HepG2 (cell line): ENCODE measurements around the gene WDR81. TPM values are rescaled to one million over a fixed set of nuclear protein-coding genes. Genes with fewer than 3 reads are reported as not detected.
A peak's percentile ranks its signal among the peaks of the same experiment; 100 is the strongest.

Experiments used
- DBP ChIP-seq: sonication (generic); formaldehyde crosslinking; IDR thresholded peaks from 2 replicates; pipeline ENCODE4 v1.4.0; 2020; ENCODE audit warnings: missing genetic modification reagents; ENCODE audit errors: not compliant biosample characterization
- FOXO1 ChIP-seq: sonication (generic); formaldehyde crosslinking; IDR thresholded peaks from 2 replicates; pipeline ENCODE4 v1.4.0; 2020; ENCODE audit warnings: missing genetic modification reagents
- HES4 ChIP-seq: sonication (generic); formaldehyde crosslinking; IDR thresholded peaks from 2 replicates; pipeline ENCODE4 v1.9.0; 2021; ENCODE audit warnings: mild to moderate bottlenecking, missing genetic modification reagents, borderline replicate concordance
- HOXA5 ChIP-seq: sonication (generic); formaldehyde crosslinking; IDR thresholded peaks from 2 replicates; pipeline ENCODE4 v1.4.0; 2020; ENCODE audit warnings: missing genetic modification reagents
- ISL2 ChIP-seq: sonication (generic); formaldehyde crosslinking; IDR thresholded peaks from 2 replicates; pipeline ENCODE4 v1.5.0; 2020; ENCODE audit warnings: missing genetic modification reagents
- KDM5B ChIP-seq: sonication (generic); formaldehyde crosslinking; IDR thresholded peaks from 2 replicates; pipeline ENCODE4 v1.4.0; 2020; ENCODE audit warnings: missing genetic modification reagents, mild to moderate bottlenecking, borderline replicate concordance
- NR2F6 ChIP-seq, 2 experiments: IDR thresholded peaks; 2 replicates each; pipeline ENCODE4 v1.6.1; 2016; ENCODE audit warnings: antibody characterized with exemption in 1 of 2, mild to moderate bottlenecking in 1 of 2
- RAD21 ChIP-seq: fragments of 450-650 bp; formaldehyde crosslinking; IDR thresholded peaks from 2 replicates; pipeline ENCODE4 v1.5.0; 2020; ENCODE audit warnings: mild to moderate bottlenecking
- RARG ChIP-seq: sonication (generic); formaldehyde crosslinking; IDR thresholded peaks from 2 replicates; pipeline ENCODE4 v1.4.0; 2020; ENCODE audit warnings: low read depth, mild to moderate bottlenecking, missing genetic modification reagents
- SALL1 ChIP-seq: sonication (generic); formaldehyde crosslinking; IDR thresholded peaks from 2 replicates; pipeline ENCODE4 v1.8.0; 2022; ENCODE audit warnings: mild to moderate bottlenecking, missing genetic modification reagents
- SALL2 ChIP-seq: sonication (generic); formaldehyde crosslinking; IDR thresholded peaks from 2 replicates; pipeline ENCODE4 v1.8.1; 2023; ENCODE audit warnings: mild to moderate bottlenecking, missing genetic modification reagents, inconsistent platforms
- SATB2 ChIP-seq: sonication (generic); formaldehyde crosslinking; IDR thresholded peaks from 2 replicates; pipeline ENCODE4 v1.5.0; 2020; ENCODE audit warnings: missing genetic modification reagents
- SIX1 ChIP-seq: sonication (generic); formaldehyde crosslinking; IDR thresholded peaks from 2 replicates; pipeline ENCODE4 v1.4.0; 2020; ENCODE audit warnings: missing genetic modification reagents, borderline replicate concordance
- SMAD1 ChIP-seq: sonication (generic); formaldehyde crosslinking; IDR thresholded peaks from 2 replicates; pipeline ENCODE4 v1.4.0; 2020; ENCODE audit warnings: missing genetic modification reagents, low read depth, mild to moderate bottlenecking, borderline replicate concordance
- TEAD3 ChIP-seq: optimal IDR thresholded peaks from 2 replicates; pipeline ENCODE3; 2016; ENCODE audit warnings: borderline replicate concordance
- UBTF ChIP-seq: sonication (generic); formaldehyde crosslinking; IDR thresholded peaks from 2 replicates; pipeline ENCODE4 v1.4.0; 2020; ENCODE audit warnings: mild to moderate bottlenecking, missing genetic modification reagents
- ZBTB7A ChIP-seq: sonication (generic); formaldehyde crosslinking; IDR thresholded peaks from 2 replicates; pipeline ENCODE4 v1.8.0; 2022; ENCODE audit warnings: mild to moderate bottlenecking, missing genetic modification reagents
- ZFP36 ChIP-seq: fragments of 150-350 bp; IDR thresholded peaks from 2 replicates; pipeline ENCODE4 v1.6.1; 2018; ENCODE audit warnings: borderline replicate concordance, low read length, low read depth; ENCODE audit not compliant: partially characterized antibody
- ZFP36L1 ChIP-seq: sonication (generic); formaldehyde crosslinking; IDR thresholded peaks from 2 replicates; pipeline ENCODE4 v1.8.0; 2022; ENCODE audit warnings: mild to moderate bottlenecking, missing genetic modification reagents, moderate library complexity
- ZFP90 ChIP-seq: sonication (generic); formaldehyde crosslinking; IDR thresholded peaks from 2 replicates; pipeline ENCODE4 v1.8.0; 2022; ENCODE audit warnings: missing genetic modification reagents, mild to moderate bottlenecking, inconsistent platforms, borderline replicate concordance
- ZNF20 ChIP-seq: sonication (generic); formaldehyde crosslinking; IDR thresholded peaks from 2 replicates; pipeline ENCODE4 v1.4.0; 2020; ENCODE audit warnings: mild to moderate bottlenecking, moderate library complexity, missing genetic modification reagents
- ZNF251 ChIP-seq: sonication (generic); formaldehyde crosslinking; IDR thresholded peaks from 2 replicates; pipeline ENCODE4 v1.9.0; 2021; ENCODE audit warnings: mild to moderate bottlenecking, missing genetic modification reagents
- ZNF329 ChIP-seq: sonication (generic); formaldehyde crosslinking; IDR thresholded peaks from 2 replicates; pipeline ENCODE4 v1.9.0; 2021; ENCODE audit warnings: low read depth, mild to moderate bottlenecking, missing genetic modification reagents
- ZNF337 ChIP-seq: sonication (generic); formaldehyde crosslinking; IDR thresholded peaks from 2 replicates; pipeline ENCODE4 v1.5.1; 2020; ENCODE audit warnings: missing genetic modification reagents, low read depth, mild to moderate bottlenecking, borderline replicate concordance
- ZNF44 ChIP-seq: sonication (generic); formaldehyde crosslinking; IDR thresholded peaks from 2 replicates; pipeline ENCODE4 v1.5.1; 2020; ENCODE audit warnings: mild to moderate bottlenecking, missing genetic modification reagents
- ZNF577 ChIP-seq: sonication (generic); formaldehyde crosslinking; IDR thresholded peaks from 2 replicates; pipeline ENCODE4 v1.4.0; 2020; ENCODE audit warnings: mild to moderate bottlenecking, low read depth, missing genetic modification reagents, borderline replicate concordance
- ZNF83 ChIP-seq: sonication (generic); formaldehyde crosslinking; IDR thresholded peaks from 2 replicates; pipeline ENCODE4 v1.4.0; 2020; ENCODE audit warnings: missing genetic modification reagents, mild to moderate bottlenecking, borderline replicate concordance
- ZSCAN20 ChIP-seq: sonication (generic); formaldehyde crosslinking; IDR thresholded peaks from 2 replicates; pipeline ENCODE4 v1.4.0; 2020; ENCODE audit warnings: missing genetic modification reagents, mild to moderate bottlenecking, borderline replicate concordance
- polyA plus RNA-seq, 8 experiments: library from polyadenylated mRNA; depleted of rRNA in 3 of 8; stranded (reverse) in 7 of 8; unstranded in 1 of 8; fragments of >200 nt; fragmentation: Illumina TruSeq in 4 of 8; extraction: Trizol in 4 of 8; gene quantifications; 2 replicates each; pipeline versions ENCODE4 v1.2.1 to v1.2.3, GENCODE V29; 2011 to 2016; ENCODE audit warnings: low read depth in 4 of 8, missing spikeins in 1 of 8, mixed read lengths in 1 of 8; ENCODE audit not compliant: insufficient read depth in 1 of 8
- total RNA-seq, 5 experiments: library from RNA; depleted of rRNA; stranded (reverse); fragments of >200 nt; fragmentation: Illumina TruSeq; extraction: Trizol; gene quantifications; 2 replicates each; pipeline ENCODE4 v1.2.3, GENCODE V29; 2016; ENCODE audit warnings: low read depth in 1 of 5

The WDR81 gene
- total and polyA plus RNA-seq, 2 of the 13 experiments (the other 11 are each of a cell fraction or from before 2014, with no cell fraction given), result 9.1 to 16.7 TPM

GRCh38 chr17:1762233-1762900 is 37.9 kb downstream of the WDR81 start (continued):
- 0 out of 2 replicates have a peak, but pooled peaks have one; percentile 1 for TF ChIP-seq SALL1 (CRISPR knock-in tag)
- TF ChIP-seq ISL2 (CRISPR knock-in tag), result peak; percentile 14
- 0 out of 2 replicates have a peak, but pooled peaks have one; percentile 9 for TF ChIP-seq HOXA5
- TF ChIP-seq ZNF83 (CRISPR knock-in tag), result no peak; the same call in 1 of the 2 replicates
- TF ChIP-seq TEAD3 (CRISPR knock-in tag), result peak; percentile 20
- no peak for TF ChIP-seq ZNF20
- no peak; the same call in 1 of the 2 replicates for TF ChIP-seq RARG (CRISPR knock-in tag)
- TF ChIP-seq SIX1, result 0 out of 2 replicates have a peak, but pooled peaks have one; percentile 36
- peak; percentile 55; the same call in 1 of the 2 replicates for TF ChIP-seq FOXO1 (CRISPR knock-in tag)
- TF ChIP-seq ZFP36, result no peak
- 0 out of 2 replicates have a peak, but pooled peaks have one; percentile 1 for TF ChIP-seq ZNF44 (CRISPR knock-in tag)
- no peak; the same call in 1 of the 2 replicates for TF ChIP-seq NR2F6 (IDR thresholded peaks at IDR 0.05)
- peak; percentile 62; the same call in 1 of the 2 replicates for TF ChIP-seq NR2F6 (CRISPR knock-in tag; IDR thresholded peaks at IDR 0.05)
- TF ChIP-seq ZNF329 (CRISPR knock-in tag), result 0 out of 2 replicates have a peak, but pooled peaks have one; percentile 39
- TF ChIP-seq ZNF251 (CRISPR knock-in tag), result no peak
- TF ChIP-seq RAD21 (CRISPR knock-in tag), result peak; percentile 22; the same call in 1 of the 2 replicates
- 0 out of 2 replicates have a peak, but pooled peaks have one; percentile 2 for TF ChIP-seq SALL2 (CRISPR knock-in tag)
- peak; percentile 58 for TF ChIP-seq UBTF
- TF ChIP-seq ZFP36L1 (CRISPR knock-in tag), result 0 out of 2 replicates have a peak, but pooled peaks have one; percentile 45
- no peak; the same call in 1 of the 2 replicates for TF ChIP-seq HES4 (CRISPR knock-in tag)
- TF ChIP-seq ZSCAN20 (CRISPR knock-in tag), result peak; percentile 35; the same call in 1 of the 2 replicates
- 0 out of 2 replicates have a peak, but pooled peaks have one; percentile 41 for TF ChIP-seq SATB2 (CRISPR knock-in tag)
- TF ChIP-seq KDM5B (CRISPR knock-in tag), result 0 out of 2 replicates have a peak, but pooled peaks have one; percentile 5
- TF ChIP-seq ZNF577 (CRISPR knock-in tag), result 0 out of 2 replicates have a peak, but pooled peaks have one; percentile 71
- TF ChIP-seq ZNF337 (CRISPR knock-in tag), result no peak
- TF ChIP-seq ZBTB7A, result no peak
- TF ChIP-seq ZFP90 (CRISPR knock-in tag), result 0 out of 2 replicates have a peak, but pooled peaks have one; percentile 9
- peak; percentile 62 for TF ChIP-seq DBP (CRISPR knock-in tag)
- TF ChIP-seq SMAD1 (CRISPR knock-in tag), result no peak
